Esophagus (tissue), 2 donors: ENCODE results near the gene ABCC5. TPM values are rescaled to one million over a fixed set of nuclear protein-coding genes. Genes with fewer than 3 reads are reported as not detected.

Source experiments
- H3K27ac ChIP-seq, 2 donors: one replicate each; pipeline ENCODE4 v1.5.1; 2013; ENCODE audit warnings: low read depth in 2 of 2, mild to moderate bottlenecking in 2 of 2, inconsistent platforms in 1 of 2, low read length in 1 of 2, moderate library complexity in 1 of 2
- H3K27me3 ChIP-seq, 2 donors: one replicate each; pipeline ENCODE4 v1.6.1; 2013; ENCODE audit warnings: low read length in 2 of 2, control low read depth in 1 of 2, mild to moderate bottlenecking in 1 of 2; ENCODE audit not compliant: insufficient read depth in 2 of 2, control insufficient read depth in 1 of 2
- H3K36me3 ChIP-seq, 2 donors: one replicate each; pipeline ENCODE4 v1.6.1; 2013; ENCODE audit warnings: low read length in 1 of 2; ENCODE audit not compliant: control insufficient read depth in 2 of 2, insufficient read depth in 2 of 2
- H3K4me1 ChIP-seq, 2 donors: one replicate each; pipeline ENCODE4 v1.6.1; 2013; ENCODE audit warnings: low read length in 1 of 2; ENCODE audit not compliant: control insufficient read depth in 2 of 2, insufficient read depth in 2 of 2
- H3K4me3 ChIP-seq, 2 donors: one replicate each; pipeline ENCODE4 v1.5.1; 2013; ENCODE audit warnings: low read length in 2 of 2, mild to moderate bottlenecking in 2 of 2, low read depth in 1 of 2, moderate library complexity in 1 of 2
- H3K9me3 ChIP-seq, 2 donors: one replicate each; pipeline ENCODE4 v1.6.1; 2013; ENCODE audit warnings: mild to moderate bottlenecking in 2 of 2, low read depth in 1 of 2, low read length in 1 of 2, moderate library complexity in 1 of 2; ENCODE audit not compliant: control insufficient read depth in 2 of 2, insufficient read depth in 1 of 2
- WGBS, 2 donors: extraction: QIAGEN DNeasy Blood & Tissue Kit; methylation state at CpG; one replicate each; pipeline ENCODE4 v1.1.7; 2013; 5-methylcytosine and 5-hydroxymethylcytosine counted together
- polyA plus RNA-seq, 2 donors: library from polyadenylated mRNA; stranded (reverse); fragments of 200-250 nt; gene quantifications; one replicate each; pipeline ENCODE4 v1.2.3, GENCODE V29; 2013
- donor health status: healthy with polysubstance abuse.
- donor health status: Bipolar disorder and iron deficiency.

ABCC5 gene
- polyA plus RNA-seq, 2 donors, result 19.2 to 56.0 TPM

- Histone ChIP-seq H3K27me3 (no peaks in the 10 kb centered on the region), H3K36me3 (peaks cover 4 to 21% of the 10 kb centered on the region in 2 donors), H3K9me3 (peaks cover 0 to 3% of the 10 kb centered on the region in 2 donors), H3K4me1 (peaks cover 0 to 2% of the 10 kb centered on the region in 2 donors), H3K27ac (no peak overlapping the region), H3K4me3 (no peak overlapping the region)
- WGBS, 2 donors, result 87 to 90% methylated on average over 10 of the region's 10 CpGs
These were observed 79.9 kb downstream of the ABCC5 start for GRCh38 chr3:183937601-183938286.

DNA sequence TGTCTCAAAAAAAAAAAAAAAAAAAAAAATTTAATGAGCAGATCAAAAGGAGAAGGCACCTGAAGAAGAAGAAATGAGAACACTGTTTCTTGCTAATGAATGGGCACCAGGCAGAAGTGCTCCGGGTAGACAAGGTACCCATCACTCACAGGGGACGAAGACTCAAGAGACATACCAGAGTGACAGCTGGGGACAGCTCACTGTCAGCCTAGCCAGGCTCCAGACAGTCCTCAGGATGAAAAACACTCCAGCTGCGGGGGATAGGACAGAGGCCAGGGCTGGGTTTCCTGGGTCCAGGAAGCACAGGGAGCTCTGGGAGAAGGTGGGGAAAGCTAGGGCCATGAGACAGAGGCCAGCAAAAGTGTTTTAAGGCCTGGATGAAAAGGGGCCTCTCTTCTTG, 84.5 kb downstream of the ABCC5 start:
- H3K36me3 ChIP-seq, result peaks cover 4 to 20% of the 10 kb centered on the region in 2 donors
- H3K4me3 ChIP-seq, result no peak overlapping the region
- H3K4me1 ChIP-seq, result peaks cover 0 to 2% of the 10 kb centered on the region in 2 donors
- no peaks in the 10 kb centered on the region for H3K27me3 ChIP-seq
- H3K9me3 ChIP-seq, result peaks cover 0 to 3% of the 10 kb centered on the region in 2 donors
- H3K27ac ChIP-seq, result no peak overlapping the region
- 90 to 95% methylated on average over 3 of the region's 3 CpGs for WGBS, 2 donors

- H3K4me3 ChIP-seq, result no peak overlapping the region
- no peaks in the 10 kb centered on the region for H3K4me1 ChIP-seq
- no peaks in the 10 kb centered on the region for H3K27me3 ChIP-seq
- H3K9me3 ChIP-seq, result peaks cover 0 to 3% of the 10 kb centered on the region in 2 donors
- peaks cover 6 to 18% of the 10 kb centered on the region in 2 donors for H3K36me3 ChIP-seq
- 68 to 86% methylated on average over 2 of the region's 2 CpGs for WGBS, 2 donors
- H3K27ac ChIP-seq, result no peak overlapping the region
These were observed 85.8 kb downstream of the ABCC5 start for GRCh38 chr3:183931881-183932280.

DNA sequence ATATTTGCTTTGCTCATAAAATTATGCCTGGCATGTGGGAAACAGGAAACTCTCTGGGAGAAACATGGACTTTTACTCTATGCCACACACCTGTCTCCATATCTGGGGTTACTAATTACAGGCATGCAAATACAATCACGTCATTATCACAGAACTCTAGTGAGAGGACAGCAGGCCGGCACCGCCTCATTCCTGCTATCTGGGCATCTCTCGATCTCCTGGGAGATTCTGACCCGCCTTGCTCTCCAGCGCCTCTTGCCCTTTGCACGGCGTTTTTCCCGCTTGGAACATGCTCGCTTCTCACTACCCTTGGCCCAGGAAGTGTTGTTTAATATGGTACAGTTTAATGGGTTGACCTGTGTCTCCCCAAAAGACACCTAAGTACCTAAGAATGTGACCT, 87.6 kb downstream of the ABCC5 start:
- peaks cover 0 to 3% of the 10 kb centered on the region in 2 donors for H3K4me1 ChIP-seq
- no peaks in the 10 kb centered on the region for H3K27me3 ChIP-seq
- H3K36me3 ChIP-seq, result peaks cover 6 to 21% of the 10 kb centered on the region in 2 donors
- H3K9me3 ChIP-seq, result peaks cover 0 to 3% of the 10 kb centered on the region in 2 donors
- H3K4me3 ChIP-seq, result no peak overlapping the region
- H3K27ac ChIP-seq, result no peak overlapping the region
- WGBS, 2 donors, result 85 to 93% methylated on average over 10 of the region's 10 CpGs

GRCh38 chr3:183927059-183927458, 90.6 kb downstream of the ABCC5 start:
- Histone ChIP-seq H3K27ac (no peak overlapping the region), H3K36me3 (peaks cover 9 to 25% of the 10 kb centered on the region in 2 donors), H3K4me1 (peaks cover 0 to 6% of the 10 kb centered on the region in 2 donors), H3K27me3 (no peaks in the 10 kb centered on the region), H3K4me3 (no peak overlapping the region), H3K9me3 (no peaks in the 10 kb centered on the region)
- 94 to 95% methylated on average over 3 of the region's 3 CpGs for WGBS, 2 donors

DNA sequence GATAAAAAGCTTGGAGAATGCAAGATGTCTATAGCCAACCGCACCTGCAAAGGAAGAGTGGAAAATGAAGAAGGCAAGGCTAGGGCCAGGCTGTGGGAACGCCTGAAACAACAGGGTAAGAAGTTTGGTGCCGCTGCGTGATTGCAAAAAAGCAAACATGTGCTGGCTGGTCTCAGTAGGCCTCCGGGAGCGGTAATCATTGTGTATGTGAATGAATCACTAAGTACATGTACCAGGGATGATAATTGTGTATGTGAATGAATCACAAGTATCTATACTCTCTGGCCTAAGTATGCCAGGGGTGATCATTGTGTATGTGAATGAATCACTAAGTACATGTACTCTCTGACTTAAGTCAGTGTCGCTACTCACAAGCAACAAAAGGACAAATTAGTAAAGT, 92.7 kb downstream of the ABCC5 start:
- peak overlapping the region; percentile 84 to 94 for H3K27ac ChIP-seq
- H3K4me1 ChIP-seq, result peaks cover 0 to 6% of the 10 kb centered on the region in 2 donors
- H3K36me3 ChIP-seq, result peaks cover 15 to 34% of the 10 kb centered on the region in 2 donors
- H3K27me3 ChIP-seq, result no peaks in the 10 kb centered on the region
- no peak overlapping the region for H3K4me3 ChIP-seq
- WGBS, 2 donors, result 55 to 77% methylated on average over 7 of the region's 7 CpGs
- H3K9me3 ChIP-seq, result no peaks in the 10 kb centered on the region

GRCh38 chr3:183924543-183924942, 93.1 kb downstream of the ABCC5 start:
- H3K4me1 ChIP-seq, result peaks cover 0 to 6% of the 10 kb centered on the region in 2 donors
- H3K4me3 ChIP-seq, result no peak overlapping the region
- 70 to 80% methylated on average over 3 of the region's 3 CpGs for WGBS, 2 donors
- H3K36me3 ChIP-seq, result peaks cover 19 to 36% of the 10 kb centered on the region in 2 donors
- H3K9me3 ChIP-seq, result peaks cover 0 to 3% of the 10 kb centered on the region in 2 donors
- no peaks in the 10 kb centered on the region for H3K27me3 ChIP-seq
- H3K27ac ChIP-seq, result peak overlapping the region; percentile 84 to 94

GRCh38 chr3:183922421-183922820, 95.3 kb downstream of the ABCC5 start:
- H3K4me3 ChIP-seq, result no peak overlapping the region
- no peak overlapping the region for H3K27ac ChIP-seq
- 95 to 98% methylated on average over 4 of the region's 4 CpGs for WGBS, 2 donors
- peaks cover 18 to 29% of the 10 kb centered on the region in 2 donors for H3K36me3 ChIP-seq
- H3K9me3 ChIP-seq, result peaks cover 0 to 3% of the 10 kb centered on the region in 2 donors
- no peaks in the 10 kb centered on the region for H3K27me3 ChIP-seq
- H3K4me1 ChIP-seq, result peaks cover 0 to 6% of the 10 kb centered on the region in 2 donors

GRCh38 chr3:183921096-183921495, 96.6 kb downstream of the ABCC5 start:
- WGBS, 2 donors, result 94 to 95% methylated on average over 15 of the region's 15 CpGs
- peaks cover 13 to 26% of the 10 kb centered on the region in 2 donors for H3K36me3 ChIP-seq
- no peak overlapping the region for H3K4me3 ChIP-seq
- H3K27me3 ChIP-seq, result no peaks in the 10 kb centered on the region
- H3K27ac ChIP-seq, result no peak overlapping the region
- H3K4me1 ChIP-seq, result peaks cover 0 to 6% of the 10 kb centered on the region in 2 donors
- H3K9me3 ChIP-seq, result peaks cover 0 to 3% of the 10 kb centered on the region in 2 donors

GRCh38 chr3:183920416-183920815, 97.3 kb downstream of the ABCC5 start:
- peaks cover 0 to 5% of the 10 kb centered on the region in 2 donors for H3K4me1 ChIP-seq
- peaks cover 13 to 25% of the 10 kb centered on the region in 2 donors for H3K36me3 ChIP-seq
- WGBS, 2 donors, result 92 to 94% methylated on average over 14 of the region's 14 CpGs
- H3K27me3 ChIP-seq, result no peaks in the 10 kb centered on the region
- H3K27ac ChIP-seq, result no peak overlapping the region
- peaks cover 0 to 3% of the 10 kb centered on the region in 2 donors for H3K9me3 ChIP-seq
- no peak overlapping the region for H3K4me3 ChIP-seq
